Activated naive CD4-positive, alpha-beta T cell treated with anti-CD3 and anti-CD28 coated beads, Interleukin-2, amount 50 U/mL, for 24 hours (primary cell): Measurements from ENCODE around the gene MCM6.

Source experiments
- H3K27ac Mint-ChIP-seq: one replicate; pipeline ENCODE4 v1.8.0; 2021; ENCODE audit warnings: mild to moderate bottlenecking, mixed read lengths
- H3K27me3 Mint-ChIP-seq: one replicate; pipeline ENCODE4 v1.8.0; 2021; ENCODE audit warnings: mixed read lengths
- H3K36me3 Mint-ChIP-seq: one replicate; pipeline ENCODE4 v1.8.0; 2021; ENCODE audit warnings: mixed read lengths
- H3K4me1 Mint-ChIP-seq: one replicate; pipeline ENCODE4 v1.8.0; 2021; ENCODE audit warnings: mixed read lengths
- H3K4me3 Mint-ChIP-seq: one replicate; pipeline ENCODE4 v1.8.0; 2021; ENCODE audit warnings: mild to moderate bottlenecking, mixed read lengths
- H3K9me3 Mint-ChIP-seq: one replicate; pipeline ENCODE4 v1.8.0; 2021; ENCODE audit warnings: mixed read lengths

MCM6 gene

DNA sequence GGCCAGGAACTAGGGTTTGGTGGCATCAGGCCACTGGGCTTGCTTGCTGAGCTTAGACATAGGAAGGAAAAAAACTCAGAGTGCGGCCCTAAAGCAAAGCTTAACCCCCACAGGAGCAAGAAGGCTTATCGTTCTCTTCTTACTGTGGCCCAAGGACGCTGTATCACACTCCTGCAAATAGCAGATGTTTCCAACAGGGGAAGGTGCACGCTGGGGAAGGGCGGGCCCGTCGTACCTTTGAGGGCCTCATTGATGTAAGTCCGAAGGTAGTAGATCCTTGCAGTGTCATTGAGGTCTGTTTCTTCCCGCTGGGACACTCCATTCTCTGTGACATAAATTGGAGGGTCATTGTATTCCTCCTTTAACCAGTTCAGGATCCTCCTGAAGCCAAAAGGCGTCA is 85.8 kb downstream of the MCM6 start:
- H3K4me3 Mint-ChIP-seq, result no peak overlapping the region
- no peak overlapping the region for H3K27ac Mint-ChIP-seq
- peaks cover 18% of the 10 kb centered on the region for H3K4me1 Mint-ChIP-seq
- peaks cover 10% of the 10 kb centered on the region for H3K36me3 Mint-ChIP-seq
- H3K9me3 Mint-ChIP-seq, result no peaks in the 10 kb centered on the region
- H3K27me3 Mint-ChIP-seq, result no peaks in the 10 kb centered on the region
